ENCODE data around the gene GRAMD2B.

- TF ChIP-seq REST (IDR thresholded peaks at IDR 0.05; ENCODE audit: borderline replicate concordance) (no peak), TAF1 (IDR thresholded peaks at IDR 0.05; ENCODE audit: low read depth) (no peak), CTCF (IDR thresholded peaks at IDR 0.05; ENCODE audit: poor library complexity, severe bottlenecking) (no peak), EZH2 (IDR thresholded peaks at IDR 0.05; ENCODE audit: borderline replicate concordance, insufficient read depth, low read length, poor library complexity, severe bottlenecking) (no peak), SMC3 (conservative IDR thresholded peaks at IDR 0.05; ENCODE audit: poor library complexity) (no peak), MXI1 (conservative IDR thresholded peaks at IDR 0.05; ENCODE audit: poor library complexity, severe bottlenecking) (no peak), EP300 (conservative IDR thresholded peaks at IDR 0.05; ENCODE audit: poor library complexity, severe bottlenecking) (no peak)
Measured at GRCh38 chr5:126481243-126481642, 58.0 kb downstream of the GRAMD2B start.
